ENCODE results near the gene OCSTAMP. TPM values are rescaled to one million over a fixed set of nuclear protein-coding genes. Genes with fewer than 3 reads are reported as not detected.

Gene OCSTAMP
- total RNA-seq, 1 donor from 2014 or later, result not detected

DNA sequence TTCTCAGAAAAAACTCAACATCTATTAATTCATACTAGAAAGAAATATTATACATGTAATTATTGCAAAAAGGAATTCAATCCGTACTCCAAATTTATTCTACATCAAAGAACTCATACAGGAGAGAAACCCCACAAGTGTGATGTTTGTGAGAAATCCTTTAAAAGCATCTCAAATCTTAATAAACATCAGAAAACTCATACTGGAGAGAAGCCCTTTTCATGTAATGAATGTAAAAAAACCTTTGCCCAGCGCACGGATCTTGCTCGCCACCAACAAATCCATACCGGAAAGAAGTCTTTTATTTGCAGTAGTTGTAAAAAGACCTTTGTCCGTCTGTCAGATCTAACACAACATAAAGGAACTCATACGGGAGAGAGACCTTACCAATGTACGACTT is 59.1 kb downstream of the OCSTAMP start:
- Histone ChIP-seq H3K4me1 (no peaks in the 10 kb centered on the region), H3F3A (ENCODE audit: low read depth) (no peaks in the 10 kb centered on the region), H3K36me3 (no peaks in the 10 kb centered on the region), H2AFZ (replicated peaks) (no peak overlapping the region), H3K27ac (no peak overlapping the region), H3K79me2 (ENCODE audit: low read depth) (no peaks in the 10 kb centered on the region), H3K9ac (no peak overlapping the region), H3K4me3 (no peak overlapping the region), H3K4me2 (no peak overlapping the region), H3K9me3 (ENCODE audit: low read depth) (no peaks in the 10 kb centered on the region), H3K27me3 (no peaks in the 10 kb centered on the region), H4K20me1 (ENCODE audit: low read depth) (no peaks in the 10 kb centered on the region)
- Mint-ChIP-seq H3K4me1 (no peaks in the 10 kb centered on the region), H3K27ac (no peak overlapping the region), H3K9me3 (no peaks in the 10 kb centered on the region), H3K4me3 (no peak overlapping the region), H3K36me3 (peaks cover 12% of the 10 kb centered on the region), H3K27me3 (ENCODE audit: insufficient read depth, low read depth) (no peaks in the 10 kb centered on the region)
- DNase-seq (ENCODE audit: low spot score), result no peak
- TF ChIP-seq, protein P1, sequence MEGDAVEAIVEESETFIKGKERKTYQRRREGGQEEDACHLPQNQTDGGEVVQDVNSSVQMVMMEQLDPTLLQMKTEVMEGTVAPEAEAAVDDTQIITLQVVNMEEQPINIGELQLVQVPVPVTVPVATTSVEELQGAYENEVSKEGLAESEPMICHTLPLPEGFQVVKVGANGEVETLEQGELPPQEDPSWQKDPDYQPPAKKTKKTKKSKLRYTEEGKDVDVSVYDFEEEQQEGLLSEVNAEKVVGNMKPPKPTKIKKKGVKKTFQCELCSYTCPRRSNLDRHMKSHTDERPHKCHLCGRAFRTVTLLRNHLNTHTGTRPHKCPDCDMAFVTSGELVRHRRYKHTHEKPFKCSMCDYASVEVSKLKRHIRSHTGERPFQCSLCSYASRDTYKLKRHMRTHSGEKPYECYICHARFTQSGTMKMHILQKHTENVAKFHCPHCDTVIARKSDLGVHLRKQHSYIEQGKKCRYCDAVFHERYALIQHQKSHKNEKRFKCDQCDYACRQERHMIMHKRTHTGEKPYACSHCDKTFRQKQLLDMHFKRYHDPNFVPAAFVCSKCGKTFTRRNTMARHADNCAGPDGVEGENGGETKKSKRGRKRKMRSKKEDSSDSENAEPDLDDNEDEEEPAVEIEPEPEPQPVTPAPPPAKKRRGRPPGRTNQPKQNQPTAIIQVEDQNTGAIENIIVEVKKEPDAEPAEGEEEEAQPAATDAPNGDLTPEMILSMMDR (IDR thresholded peaks at IDR 0.05), result no peak
- TF ChIP-seq EZH2 (IDR thresholded peaks at IDR 0.05) (no peak), EZH2phosphoT487 (IDR thresholded peaks at IDR 0.05) (no peak)

Other genes with a start within 250 kb of the OCSTAMP start
- gene CDH22, start 242.2 kb downstream of the OCSTAMP start, total RNA-seq (ENCODE audit: low replicate concordance), result 0.13 and 0.28 TPM in 2 replicates
- gene ELMO2, start 144.0 kb downstream of the OCSTAMP start, total RNA-seq (ENCODE audit: low replicate concordance), result 53.3 and 64.5 TPM in 2 replicates
- gene ZNF334, start 37.1 kb downstream of the OCSTAMP start, total RNA-seq (ENCODE audit: low replicate concordance), result 29.0 and 45.9 TPM in 2 replicates
- gene SLC13A3, start 100.8 kb upstream of the OCSTAMP start, total RNA-seq (ENCODE audit: low replicate concordance), result 4.5 and 7.4 TPM in 2 replicates
- gene TP53RK, start 138.8 kb upstream of the OCSTAMP start, total RNA-seq (ENCODE audit: low replicate concordance), result 15.9 and 16.3 TPM in 2 replicates
- gene SLC2A10, start 159.0 kb upstream of the OCSTAMP start, total RNA-seq (ENCODE audit: low replicate concordance), result 9.2 and 9.6 TPM in 2 replicates